Neural progenitor cell (in vitro differentiated cells): ENCODE data around the gene VMP1. TPM values are rescaled to one million over a fixed set of nuclear protein-coding genes. Genes with fewer than 3 reads are reported as not detected.

Experiments
- DNase-seq: peaks from one replicate; pipeline ENCODE4 v3.0.0-alpha.2; 2016; ENCODE audit warnings: low spot score
- H2AFZ ChIP-seq: fragments of 200-600 bp; sonication (generic); replicated peaks from 2 replicates; pipeline ENCODE4 v1.6.1; 2016; ENCODE audit warnings: antibody characterized with exemption
- H3F3A ChIP-seq: fragments of 200-600 bp; sonication (generic); 2 replicates; pipeline ENCODE4 v1.6.1; 2016; ENCODE audit warnings: antibody characterized with exemption, low read depth
- H3K27ac ChIP-seq: fragments of 200-600 bp; sonication (generic); 2 replicates; pipeline ENCODE4 v1.5.1; 2016; ENCODE audit warnings: mild to moderate bottlenecking
- H3K27me3 ChIP-seq: fragments of 200-600 bp; sonication (generic); 2 replicates; pipeline ENCODE4 v1.6.1; 2016; ENCODE audit warnings: mild to moderate bottlenecking, moderate library complexity
- H3K36me3 ChIP-seq: fragments of 200-600 bp; sonication (generic); 2 replicates; pipeline ENCODE4 v1.5.1; 2016
- H3K4me1 ChIP-seq: fragments of 200-600 bp; sonication (generic); 2 replicates; pipeline ENCODE4 v1.6.1; 2016; ENCODE audit warnings: mixed run types
- H3K4me2 ChIP-seq: fragments of 200-600 bp; sonication (generic); 2 replicates; pipeline ENCODE4 v1.6.1; 2016
- H3K4me3 ChIP-seq: fragments of 200-600 bp; sonication (generic); 2 replicates; pipeline ENCODE4 v1.5.1; 2016
- H3K79me2 ChIP-seq: fragments of 200-600 bp; sonication (generic); 2 replicates; pipeline ENCODE4 v1.6.1; 2016; ENCODE audit warnings: low read depth
- H3K9ac ChIP-seq: fragments of 200-600 bp; sonication (generic); 2 replicates; pipeline ENCODE4 v1.6.1; 2016
- H3K9me3 ChIP-seq: fragments of 200-600 bp; sonication (generic); 2 replicates; pipeline ENCODE4 v1.5.1; 2016; ENCODE audit warnings: low read depth
- H4K20me1 ChIP-seq: fragments of 200-600 bp; sonication (generic); 2 replicates; pipeline ENCODE4 v1.6.1; 2016; ENCODE audit warnings: low read depth
- H3K27ac Mint-ChIP-seq: 3 replicates; pipeline ENCODE4 v1.8.0; 2021; ENCODE audit warnings: mixed read lengths
- H3K27me3 Mint-ChIP-seq: 2 replicates; pipeline ENCODE4 v1.8.0; 2022; ENCODE audit warnings: low read depth, mild to moderate bottlenecking, inconsistent platforms, moderate library complexity, mixed read lengths; ENCODE audit not compliant: insufficient read depth
- H3K36me3 Mint-ChIP-seq: 3 replicates; pipeline ENCODE4 v1.8.0; 2021; ENCODE audit warnings: mixed read lengths
- H3K4me1 Mint-ChIP-seq: 3 replicates; pipeline ENCODE4 v1.8.0; 2021; ENCODE audit warnings: mixed read lengths
- H3K4me3 Mint-ChIP-seq: 3 replicates; pipeline ENCODE4 v1.8.0; 2021; ENCODE audit warnings: mild to moderate bottlenecking, moderate library complexity, mixed read lengths
- H3K9me3 Mint-ChIP-seq: 3 replicates; pipeline ENCODE4 v1.8.0; 2020; ENCODE audit warnings: mixed read lengths
- CTCF ChIP-seq: fragments of 200-600 bp; sonication (generic); IDR thresholded peaks from 2 replicates; pipeline ENCODE4 v1.5.1; 2017; ENCODE audit warnings: antibody characterized with exemption, mild to moderate bottlenecking
- EZH2 ChIP-seq: fragments of 200-600 bp; sonication (generic); IDR thresholded peaks from 2 replicates; pipeline ENCODE4 v1.6.1; 2017; ENCODE audit warnings: antibody characterized with exemption, mild to moderate bottlenecking, moderate library complexity
- EZH2phosphoT487 ChIP-seq: fragments of 200-600 bp; sonication (generic); IDR thresholded peaks from 2 replicates; pipeline ENCODE4 v1.6.1; 2017; ENCODE audit warnings: antibody characterized with exemption
- total RNA-seq: library from RNA; depleted of rRNA; stranded (reverse); fragments of >200 nt; gene quantifications from 2 replicates; pipeline ENCODE4 v1.2.3, GENCODE V29; 2015; ENCODE audit warnings: low replicate concordance

Gene VMP1
- total RNA-seq, 1 donor from 2014 or later, result 62.1 TPM

GRCh38 chr17:59874376-59874775 is 166.9 kb downstream of the VMP1 start:
- no peaks in the 10 kb centered on the region for H3K4me1 ChIP-seq
- H2AFZ ChIP-seq, result no peak overlapping the region
- no peaks in the 10 kb centered on the region for H3K36me3 ChIP-seq
- H4K20me1 ChIP-seq, result no peaks in the 10 kb centered on the region
- Mint-ChIP-seq H3K9me3 (no peaks in the 10 kb centered on the region), H3K4me1 (no peaks in the 10 kb centered on the region), H3K27ac (no peak overlapping the region), H3K4me3 (no peak overlapping the region), H3K36me3 (peaks cover 13% of the 10 kb centered on the region), H3K27me3 (no peaks in the 10 kb centered on the region)
- no peak overlapping the region for H3K4me2 ChIP-seq
- no peak overlapping the region for H3K27ac ChIP-seq
- no peaks in the 10 kb centered on the region for H3K27me3 ChIP-seq
- no peaks in the 10 kb centered on the region for H3K9me3 ChIP-seq
- H3K79me2 ChIP-seq, result no peaks in the 10 kb centered on the region
- no peak overlapping the region for H3K4me3 ChIP-seq
- no peak for TF ChIP-seq EZH2
- no peak for TF ChIP-seq CTCF
- no peak for TF ChIP-seq EZH2phosphoT487
- H3F3A ChIP-seq, result no peaks in the 10 kb centered on the region
- DNase-seq, result no peak
- no peak overlapping the region for H3K9ac ChIP-seq

DNA sequence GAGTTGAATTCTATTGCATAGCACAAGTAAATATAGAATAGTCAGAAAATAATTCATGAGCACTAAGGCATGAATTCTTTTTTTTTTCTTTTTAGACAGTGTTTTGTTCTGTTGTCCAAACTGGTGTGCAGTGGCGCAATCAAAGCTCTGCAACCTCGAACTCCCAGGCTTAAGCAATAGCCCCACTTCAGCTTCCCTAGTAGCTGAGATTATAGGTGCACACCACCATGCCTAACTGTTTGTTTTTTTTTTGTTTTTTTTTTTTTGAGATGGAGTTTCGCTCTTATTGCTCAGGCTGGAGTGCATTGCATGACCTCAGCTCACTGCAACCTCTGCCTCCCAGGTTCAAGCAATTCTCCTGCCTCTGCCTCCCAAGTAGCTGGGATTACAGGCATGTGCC is 168.7 kb downstream of the VMP1 start:
- Histone ChIP-seq H3K4me1 (no peaks in the 10 kb centered on the region), H4K20me1 (no peaks in the 10 kb centered on the region), H3F3A (no peaks in the 10 kb centered on the region), H2AFZ (no peak overlapping the region), H3K4me3 (no peak overlapping the region), H3K27ac (no peak overlapping the region), H3K4me2 (no peak overlapping the region), H3K9ac (no peak overlapping the region), H3K79me2 (no peaks in the 10 kb centered on the region), H3K36me3 (no peaks in the 10 kb centered on the region), H3K27me3 (no peaks in the 10 kb centered on the region), H3K9me3 (no peaks in the 10 kb centered on the region)
- H3K4me1 Mint-ChIP-seq, result no peaks in the 10 kb centered on the region
- H3K27ac Mint-ChIP-seq, result no peak overlapping the region
- DNase-seq, result no peak
- H3K36me3 Mint-ChIP-seq, result peaks cover 18% of the 10 kb centered on the region
- TF ChIP-seq EZH2, result no peak
- no peak for TF ChIP-seq EZH2phosphoT487
- H3K9me3 Mint-ChIP-seq, result no peaks in the 10 kb centered on the region
- H3K27me3 Mint-ChIP-seq, result no peaks in the 10 kb centered on the region
- H3K4me3 Mint-ChIP-seq, result no peak overlapping the region

DNA sequence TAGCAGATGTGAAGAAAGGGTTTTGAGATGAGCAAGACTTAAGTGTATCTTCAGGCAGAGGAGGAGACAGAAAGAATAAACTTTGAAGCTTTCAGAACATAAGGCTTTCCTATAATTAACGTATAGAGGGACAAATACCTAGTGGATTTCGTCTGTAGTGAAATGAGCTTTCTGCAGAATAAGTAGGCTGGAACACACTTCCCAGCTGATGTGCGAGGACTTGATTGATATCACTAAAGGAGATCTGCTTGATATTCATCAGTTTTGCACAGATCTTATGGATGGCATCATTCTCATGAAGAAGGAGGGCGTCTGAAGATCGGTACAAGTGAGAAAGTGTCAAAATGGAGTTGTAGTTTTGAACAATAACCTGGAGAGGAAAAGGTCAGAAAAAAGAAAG is 170.5 kb downstream of the VMP1 start:
- Histone ChIP-seq H3K4me3 (no peak overlapping the region), H3K9ac (no peak overlapping the region), H2AFZ (no peak overlapping the region), H3K36me3 (no peaks in the 10 kb centered on the region), H3K27me3 (no peaks in the 10 kb centered on the region), H3F3A (no peaks in the 10 kb centered on the region), H3K27ac (no peak overlapping the region), H4K20me1 (no peaks in the 10 kb centered on the region), H3K4me2 (no peak overlapping the region), H3K79me2 (no peaks in the 10 kb centered on the region), H3K9me3 (no peaks in the 10 kb centered on the region), H3K4me1 (no peaks in the 10 kb centered on the region)
- no peak for TF ChIP-seq CTCF
- no peak for TF ChIP-seq EZH2phosphoT487
- no peak for TF ChIP-seq EZH2
- Mint-ChIP-seq H3K9me3 (no peaks in the 10 kb centered on the region), H3K27me3 (no peaks in the 10 kb centered on the region), H3K36me3 (peaks cover 16% of the 10 kb centered on the region), H3K4me3 (no peak overlapping the region), H3K27ac (no peak overlapping the region), H3K4me1 (no peaks in the 10 kb centered on the region)
- no peak for DNase-seq

DNA sequence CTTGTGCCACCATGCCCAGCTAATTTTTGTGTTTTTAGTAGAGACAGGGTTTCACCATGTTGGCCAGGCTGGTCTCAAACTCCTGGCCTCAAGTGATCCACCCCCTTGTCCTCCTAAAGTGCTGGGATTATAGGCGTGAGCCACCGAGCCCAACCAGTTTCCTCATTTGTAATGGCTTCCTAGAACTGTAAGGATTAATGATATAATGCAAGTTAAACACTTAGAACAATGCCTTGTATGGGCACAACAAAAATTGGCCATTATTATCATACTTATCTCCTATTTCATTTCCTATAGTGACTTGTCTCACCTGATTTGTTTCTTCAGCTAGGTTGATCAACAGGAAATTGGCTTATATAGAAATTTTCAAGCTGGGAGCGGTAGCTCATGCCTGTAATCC is 171.2 kb downstream of the VMP1 start:
- no peak overlapping the region for H3K4me3 ChIP-seq
- no peaks in the 10 kb centered on the region for H3K27me3 ChIP-seq
- no peak overlapping the region for H3K27ac Mint-ChIP-seq
- no peaks in the 10 kb centered on the region for H3K9me3 ChIP-seq
- no peaks in the 10 kb centered on the region for H3K4me1 ChIP-seq
- H2AFZ ChIP-seq, result no peak overlapping the region
- H3F3A ChIP-seq, result no peaks in the 10 kb centered on the region
- no peaks in the 10 kb centered on the region for H3K4me1 Mint-ChIP-seq
- H3K9ac ChIP-seq, result no peak overlapping the region
- no peaks in the 10 kb centered on the region for H3K79me2 ChIP-seq
- H3K36me3 ChIP-seq, result no peaks in the 10 kb centered on the region
- H3K27ac ChIP-seq, result no peak overlapping the region
- peaks cover 16% of the 10 kb centered on the region for H3K36me3 Mint-ChIP-seq
- DNase-seq, result no peak
- H3K27me3 Mint-ChIP-seq, result no peaks in the 10 kb centered on the region
- no peaks in the 10 kb centered on the region for H4K20me1 ChIP-seq
- no peak overlapping the region for H3K4me3 Mint-ChIP-seq
- no peaks in the 10 kb centered on the region for H3K9me3 Mint-ChIP-seq
- TF ChIP-seq EZH2, result no peak
- no peak for TF ChIP-seq EZH2phosphoT487
- TF ChIP-seq CTCF, result no peak
- H3K4me2 ChIP-seq, result no peak overlapping the region
